HepG2 (cell line): ENCODE measurements around the gene MORF4L1. TPM values are rescaled to one million over a fixed set of nuclear protein-coding genes. Genes with fewer than 3 reads are reported as not detected.

Source experiments
- HINFP ChIP-seq: sonication (generic); formaldehyde crosslinking; IDR thresholded peaks from 2 replicates; pipeline ENCODE4 v1.4.0; 2020; ENCODE audit warnings: low read depth, mild to moderate bottlenecking, missing genetic modification reagents
- HOXD1 ChIP-seq: sonication (generic); formaldehyde crosslinking; IDR thresholded peaks from 2 replicates; pipeline ENCODE4 v1.5.0; 2020; ENCODE audit warnings: missing genetic modification reagents
- NCOA2 ChIP-seq: sonication (generic); formaldehyde crosslinking; IDR thresholded peaks from 2 replicates; pipeline ENCODE4 v1.8.0; 2022; ENCODE audit warnings: inconsistent platforms
- PTBP1 ChIP-seq: fragments of 200-400 bp; formaldehyde crosslinking; IDR thresholded peaks from 2 replicates; pipeline ENCODE4 v1.6.1; 2018; ENCODE audit warnings: low read length, low read depth; ENCODE audit not compliant: poor library complexity, severe bottlenecking
- SNAPC2 ChIP-seq: sonication (generic); formaldehyde crosslinking; IDR thresholded peaks from 2 replicates; pipeline ENCODE4 v1.8.1; 2022; ENCODE audit warnings: mild to moderate bottlenecking, missing genetic modification reagents
- ZC3H4 ChIP-seq: sonication (generic); formaldehyde crosslinking; IDR thresholded peaks from 2 replicates; pipeline ENCODE4 v1.4.0; 2020; ENCODE audit warnings: missing genetic modification reagents, borderline replicate concordance
- ZNF644 ChIP-seq: IDR thresholded peaks from 2 replicates; pipeline ENCODE4 v1.6.1; 2016; ENCODE audit warnings: low read depth
- ZNF772 ChIP-seq: sonication (generic); formaldehyde crosslinking; IDR thresholded peaks from 2 replicates; pipeline ENCODE4 v1.5.0; 2020; ENCODE audit warnings: mild to moderate bottlenecking, missing genetic modification reagents
- polyA plus RNA-seq, 8 experiments: library from polyadenylated mRNA; depleted of rRNA in 3 of 8; stranded (reverse) in 7 of 8; unstranded in 1 of 8; fragments of >200 nt; fragmentation: Illumina TruSeq in 4 of 8; extraction: Trizol in 4 of 8; gene quantifications; 2 replicates each; pipeline versions ENCODE4 v1.2.1 to v1.2.3, GENCODE V29; 2011 to 2016; ENCODE audit warnings: low read depth in 4 of 8, missing spikeins in 1 of 8, mixed read lengths in 1 of 8; ENCODE audit not compliant: insufficient read depth in 1 of 8
- total RNA-seq, 5 experiments: library from RNA; depleted of rRNA; stranded (reverse); fragments of >200 nt; fragmentation: Illumina TruSeq; extraction: Trizol; gene quantifications; 2 replicates each; pipeline ENCODE4 v1.2.3, GENCODE V29; 2016; ENCODE audit warnings: low read depth in 1 of 5
- TF ChIP-seq, protein P1 (sequence below): sonication (generic); formaldehyde crosslinking; IDR thresholded peaks from 2 replicates; pipeline ENCODE4 v1.4.0; 2020; ENCODE audit warnings: low read depth, missing genetic modification reagents

MORF4L1 gene
- total and polyA plus RNA-seq, 2 of the 13 experiments (the other 11 are each of a cell fraction or from before 2014, with no cell fraction given) = 218 to 219 TPM

GRCh38 chr15:78944202-78944625 is 71.5 kb downstream of the MORF4L1 start (continued):
- no peak for TF ChIP-seq ZC3H4
- peak; percentile 33 for TF ChIP-seq PTBP1
- no peak for TF ChIP-seq ZNF644 (CRISPR knock-in tag)
- no peak for TF ChIP-seq HOXD1 (CRISPR knock-in tag)
- TF ChIP-seq, protein P1, sequence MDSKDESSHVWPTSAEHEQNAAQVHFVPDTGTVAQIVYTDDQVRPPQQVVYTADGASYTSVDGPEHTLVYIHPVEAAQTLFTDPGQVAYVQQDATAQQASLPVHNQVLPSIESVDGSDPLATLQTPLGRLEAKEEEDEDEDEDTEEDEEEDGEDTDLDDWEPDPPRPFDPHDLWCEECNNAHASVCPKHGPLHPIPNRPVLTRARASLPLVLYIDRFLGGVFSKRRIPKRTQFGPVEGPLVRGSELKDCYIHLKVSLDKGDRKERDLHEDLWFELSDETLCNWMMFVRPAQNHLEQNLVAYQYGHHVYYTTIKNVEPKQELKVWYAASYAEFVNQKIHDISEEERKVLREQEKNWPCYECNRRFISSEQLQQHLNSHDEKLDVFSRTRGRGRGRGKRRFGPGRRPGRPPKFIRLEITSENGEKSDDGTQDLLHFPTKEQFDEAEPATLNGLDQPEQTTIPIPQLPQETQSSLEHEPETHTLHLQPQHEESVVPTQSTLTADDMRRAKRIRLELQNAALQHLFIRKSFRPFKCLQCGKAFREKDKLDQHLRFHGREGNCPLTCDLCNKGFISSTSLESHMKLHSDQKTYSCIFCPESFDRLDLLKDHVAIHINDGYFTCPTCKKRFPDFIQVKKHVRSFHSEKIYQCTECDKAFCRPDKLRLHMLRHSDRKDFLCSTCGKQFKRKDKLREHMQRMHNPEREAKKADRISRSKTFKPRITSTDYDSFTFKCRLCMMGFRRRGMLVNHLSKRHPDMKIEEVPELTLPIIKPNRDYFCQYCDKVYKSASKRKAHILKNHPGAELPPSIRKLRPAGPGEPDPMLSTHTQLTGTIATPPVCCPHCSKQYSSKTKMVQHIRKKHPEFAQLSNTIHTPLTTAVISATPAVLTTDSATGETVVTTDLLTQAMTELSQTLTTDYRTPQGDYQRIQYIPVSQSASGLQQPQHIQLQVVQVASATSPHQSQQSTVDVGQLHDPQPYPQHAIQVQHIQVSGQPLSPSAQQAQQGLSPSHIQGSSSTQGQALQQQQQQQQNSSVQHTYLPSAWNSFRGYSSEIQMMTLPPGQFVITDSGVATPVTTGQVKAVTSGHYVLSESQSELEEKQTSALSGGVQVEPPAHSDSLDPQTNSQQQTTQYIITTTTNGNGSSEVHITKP = no peak
- no peak for TF ChIP-seq HINFP (CRISPR knock-in tag)
- no peak for TF ChIP-seq ZNF772 (CRISPR knock-in tag)
- no peak for TF ChIP-seq NCOA2 (CRISPR knock-in tag)
- TF ChIP-seq SNAPC2 (CRISPR knock-in tag) = no peak
